ENCODE data around the gene DCAF15.

The DCAF15 gene

GRCh38 chr19:13930402-13930801 lies 21.9 kb upstream of the DCAF15 start:
- in situ Hi-C loops (cut with HindIII; ENCODE audit: low sequenced_read_pairs) = no loop called here

GRCh38 chr19:13931391-13932148 lies 20.7 kb upstream of the DCAF15 start:
- in situ Hi-C loops (cut with HindIII; ENCODE audit: low sequenced_read_pairs) = no loop called here

GRCh38 chr19:13932149-13932637 lies 20.1 kb upstream of the DCAF15 start:
- in situ Hi-C loops (cut with HindIII; ENCODE audit: low sequenced_read_pairs) = no loop called here

DNA sequence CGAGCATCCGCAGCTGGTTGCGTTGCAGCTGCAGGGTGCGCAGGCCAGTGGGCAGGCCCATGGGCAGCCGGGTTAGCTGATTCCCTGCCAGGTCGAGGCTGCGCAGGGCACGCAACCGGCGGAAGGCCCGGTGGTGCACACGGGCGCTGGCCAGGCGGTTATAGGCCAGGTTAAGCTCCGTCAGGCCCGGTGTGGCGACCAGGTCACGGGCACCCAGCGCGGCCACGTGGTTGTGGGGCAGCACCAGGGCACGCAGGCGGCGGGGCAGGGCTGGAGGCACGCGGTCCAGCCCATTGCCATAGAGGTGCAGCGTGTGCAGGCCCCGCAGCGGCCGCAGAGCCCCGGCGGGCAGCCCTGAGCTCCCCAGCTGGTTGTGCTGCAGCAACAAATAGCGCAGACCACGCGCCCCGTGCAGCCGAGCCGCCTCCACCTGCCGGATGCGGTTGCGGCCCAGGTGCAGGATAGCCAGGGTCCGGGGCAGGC lies 19.4 kb upstream of the DCAF15 start:
- in situ Hi-C loops (cut with HindIII; ENCODE audit: low sequenced_read_pairs) = no loop called here

DNA sequence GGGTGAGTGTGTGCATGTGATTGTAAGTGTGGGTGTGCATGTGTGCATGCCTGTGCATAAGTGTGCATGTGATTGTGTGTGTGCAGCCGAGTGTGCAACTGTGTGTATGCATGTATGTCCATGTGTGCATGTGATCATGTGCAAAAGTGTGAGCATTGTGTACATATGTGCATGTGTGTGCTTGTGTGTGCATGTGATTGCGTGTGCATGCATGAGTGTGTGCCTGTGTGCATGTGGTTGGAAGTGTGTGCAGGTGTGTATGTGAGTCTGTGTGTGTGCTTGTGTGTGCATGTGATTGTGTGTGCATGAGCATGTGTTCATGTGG lies 17.6 kb upstream of the DCAF15 start:
- in situ Hi-C loops (cut with HindIII; ENCODE audit: low sequenced_read_pairs) = no loop called here

DNA sequence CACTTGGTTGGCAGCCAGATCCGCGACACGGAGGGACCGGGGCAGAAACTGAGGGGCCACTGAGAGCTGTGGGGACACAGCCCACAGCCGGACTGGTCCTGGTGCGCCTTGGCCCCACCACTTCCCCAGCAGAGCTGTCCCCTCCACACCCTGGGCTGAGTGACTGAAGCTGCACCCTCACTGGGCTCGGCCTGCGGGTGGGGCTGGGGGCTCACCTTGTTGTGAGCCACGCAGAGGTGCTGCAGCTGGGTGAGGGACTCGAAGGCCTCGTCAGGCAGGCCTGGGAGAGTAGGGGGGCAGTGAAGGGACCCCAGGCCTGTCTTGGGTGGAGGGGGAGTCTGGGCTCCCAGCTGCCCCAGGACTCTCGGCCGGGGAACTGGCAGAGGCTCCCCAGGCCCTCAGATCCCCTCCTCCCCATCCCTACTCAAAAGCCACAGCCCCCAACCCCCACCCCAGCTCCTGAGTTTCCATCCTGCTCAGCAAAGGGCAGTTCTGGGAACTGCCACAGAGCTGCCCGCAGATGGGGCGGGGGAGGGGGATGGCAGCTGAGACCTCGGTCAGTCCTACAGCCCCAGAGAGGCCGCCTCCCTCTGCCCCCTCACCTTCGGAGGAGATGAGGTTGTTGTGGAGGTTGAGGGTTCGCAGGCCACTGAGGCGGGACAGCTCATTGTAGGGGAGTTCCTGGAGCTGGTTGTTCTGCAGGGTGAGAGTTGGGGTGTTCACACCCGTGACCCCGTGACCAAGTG lies 16.4 kb upstream of the DCAF15 start:
- in situ Hi-C loops (cut with HindIII; ENCODE audit: low sequenced_read_pairs) = no loop called here

GRCh38 chr19:13937479-13938300 lies 14.6 kb upstream of the DCAF15 start:
- in situ Hi-C loops (cut with HindIII; ENCODE audit: low sequenced_read_pairs) = no loop called here

GRCh38 chr19:13938301-13939064 lies 13.8 kb upstream of the DCAF15 start, which contains the start of gene PODNL1:
TSS of gene PODNL1 (minus strand) at chr19:13938417. CDS start at chr19:13938181, 236 bp downstream.
- in situ Hi-C loops (cut with HindIII; ENCODE audit: low sequenced_read_pairs) = no loop called here

GRCh38 chr19:13942023-13942684 lies 10.2 kb upstream of the DCAF15 start:
- in situ Hi-C loops (cut with HindIII; ENCODE audit: low sequenced_read_pairs) = no loop called here

GRCh38 chr19:13946414-13946813 lies 5.9 kb upstream of the DCAF15 start:
- in situ Hi-C loops (cut with HindIII; ENCODE audit: low sequenced_read_pairs) = no loop called here

DNA sequence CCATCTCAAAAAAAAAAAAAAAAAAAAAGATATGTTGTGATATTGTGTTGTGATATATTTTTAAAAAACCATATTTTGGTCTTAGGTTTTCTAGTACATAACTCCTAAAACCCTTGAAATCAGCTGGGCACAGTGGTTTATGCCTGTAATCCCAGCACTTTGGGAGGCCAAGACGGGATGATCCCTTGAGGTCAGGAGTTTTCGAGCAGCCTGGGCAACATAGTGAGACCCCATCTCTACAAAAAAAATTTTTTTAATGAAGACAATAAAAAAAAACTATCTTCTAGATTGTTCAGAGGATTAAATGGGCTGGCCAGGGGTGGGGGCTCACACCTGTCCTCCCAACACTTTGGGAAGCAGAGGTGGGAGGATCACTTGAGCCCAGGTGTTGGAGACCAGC lies 1.3 kb upstream of the DCAF15 start:
- in situ Hi-C loops (cut with HindIII; ENCODE audit: low sequenced_read_pairs) = loop anchor here (5.0 kb wide), 1 partner anchor 64 kb away; no protein-coding TSS in a partner anchor

GRCh38 chr19:13951799-13952153 lies 533 bp upstream of the DCAF15 start:
- in situ Hi-C loops (cut with HindIII; ENCODE audit: low sequenced_read_pairs) = loop anchor here (5.0 kb wide), 1 partner anchor 64 kb away; no protein-coding TSS in a partner anchor

DNA sequence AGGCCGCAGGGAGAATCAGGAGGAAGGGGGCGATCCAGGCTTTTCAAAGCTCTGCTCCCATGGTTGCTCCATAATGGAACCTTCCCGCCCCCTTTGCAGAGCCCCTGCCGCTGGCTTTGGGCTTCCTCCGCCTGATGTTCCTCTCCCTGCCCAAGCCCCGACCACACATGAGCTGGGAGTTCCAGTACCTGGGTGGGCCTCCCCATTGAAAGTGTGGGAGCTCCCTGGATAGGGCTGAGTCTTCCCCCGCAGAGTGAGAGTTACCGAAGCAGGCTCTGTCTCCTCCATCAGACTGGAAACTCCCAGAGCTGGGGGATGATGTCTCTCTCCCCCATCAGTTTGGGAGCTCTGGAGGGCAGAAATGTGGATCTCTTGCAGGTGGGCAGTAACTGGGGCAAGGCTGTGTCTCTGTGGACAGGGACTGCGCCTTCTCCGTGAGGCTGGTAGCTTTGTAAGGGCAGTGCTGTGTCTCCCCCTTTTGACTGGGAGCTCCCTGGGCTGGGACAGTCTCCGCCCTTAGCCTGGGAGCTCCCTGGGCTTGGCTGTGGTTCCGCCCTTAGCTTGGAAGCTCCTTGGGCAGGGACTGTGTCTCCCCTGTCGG lies 722 bp downstream of the DCAF15 start:
- in situ Hi-C loops (cut with HindIII; ENCODE audit: low sequenced_read_pairs) = loop anchor here (5.0 kb wide), 1 partner anchor 66 kb away; no protein-coding TSS in a partner anchor

GRCh38 chr19:13954185-13954584 lies 1.9 kb downstream of the DCAF15 start:
- in situ Hi-C loops (cut with HindIII; ENCODE audit: low sequenced_read_pairs) = loop anchor here (5.0 kb wide), 1 partner anchor 67 kb away; no protein-coding TSS in a partner anchor

DNA sequence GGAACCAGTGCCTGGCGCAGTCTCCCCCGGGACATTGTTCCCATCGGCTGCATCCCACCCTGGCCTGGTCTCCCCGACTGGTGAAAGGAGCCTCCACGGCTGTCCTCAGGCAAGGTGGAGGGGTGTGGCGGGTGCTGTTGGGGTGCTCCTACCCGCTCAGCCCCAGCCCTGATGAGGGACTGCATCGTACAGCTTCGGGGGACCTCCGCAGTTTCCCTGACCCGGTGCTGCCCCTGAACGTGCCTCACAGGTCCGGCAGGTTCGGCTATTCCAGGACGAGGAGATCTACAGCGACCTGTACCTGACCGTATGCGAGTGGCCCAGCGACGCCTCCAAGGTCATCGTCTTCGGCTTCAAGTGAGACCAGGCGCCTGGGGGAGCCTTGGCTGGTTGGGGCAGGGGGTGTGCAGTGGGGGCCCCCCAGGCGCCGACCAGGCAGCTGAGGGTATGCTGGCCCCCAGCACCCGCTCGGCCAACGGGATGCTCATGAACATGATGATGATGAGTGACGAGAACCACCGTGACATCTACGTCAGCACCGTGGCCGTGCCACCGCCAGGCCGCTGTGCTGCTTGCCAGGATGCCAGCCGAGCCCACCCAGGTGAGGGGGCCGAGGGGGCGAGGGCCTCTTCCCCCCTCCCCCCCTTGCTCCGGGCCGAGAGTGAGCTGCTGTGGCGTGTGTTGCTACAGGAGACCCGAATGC lies 3.5 kb downstream of the DCAF15 start:
- in situ Hi-C loops (cut with HindIII; ENCODE audit: low sequenced_read_pairs) = no loop called here

DNA sequence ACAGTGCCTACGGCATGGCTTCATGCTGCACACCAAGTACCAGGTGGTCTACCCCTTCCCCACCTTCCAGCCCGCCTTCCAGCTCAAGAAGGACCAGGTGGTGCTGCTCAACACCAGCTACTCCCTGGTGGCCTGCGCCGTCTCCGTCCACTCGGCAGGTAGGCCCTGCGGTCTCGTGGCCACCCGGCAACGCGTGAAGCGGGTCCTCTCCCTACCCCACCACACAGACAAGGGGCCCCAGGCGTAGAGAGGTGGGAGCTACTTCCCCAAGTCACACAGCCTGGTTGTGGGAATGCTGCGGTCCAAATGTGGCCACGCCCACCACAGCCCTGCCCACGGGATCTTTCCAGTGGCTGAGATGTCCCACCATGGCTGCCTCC lies 4.0 kb downstream of the DCAF15 start:
- in situ Hi-C loops (cut with HindIII; ENCODE audit: low sequenced_read_pairs) = no loop called here

DNA sequence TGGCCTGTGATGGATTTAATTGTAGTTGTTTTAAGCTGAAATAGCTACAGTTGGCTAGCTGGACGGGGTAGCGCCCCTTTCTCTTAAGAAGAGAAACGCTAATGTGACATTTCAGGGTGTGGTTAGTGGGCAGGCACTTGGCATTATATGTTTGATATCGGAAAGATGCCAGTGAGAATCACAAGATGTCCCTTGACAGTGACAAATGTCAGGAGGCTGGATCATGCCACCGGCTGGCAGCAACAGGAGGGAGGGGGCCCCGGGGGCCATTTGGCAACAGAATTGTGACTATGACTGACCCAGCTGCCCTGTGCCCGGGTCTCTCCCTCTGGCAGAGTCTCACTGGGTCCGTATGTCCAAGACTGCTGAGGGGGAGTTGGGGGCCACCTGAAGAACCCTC lies 4.7 kb downstream of the DCAF15 start:
- in situ Hi-C loops (cut with HindIII; ENCODE audit: low sequenced_read_pairs) = no loop called here

GRCh38 chr19:13958043-13958442 lies 5.7 kb downstream of the DCAF15 start:
- in situ Hi-C loops (cut with HindIII; ENCODE audit: low sequenced_read_pairs) = no loop called here

All from endothelial cell of hepatic sinusoid (primary cell).